ENCODE measurements around the gene SMYD4. TPM values are rescaled to one million over a fixed set of nuclear protein-coding genes. Genes with fewer than 3 reads are reported as not detected.

The SMYD4 gene
- total and polyA plus RNA-seq, 9 of the 15 experiments (the other 6 are each of a cell fraction or from before 2014, with no cell fraction given) = 1.3 to 10.2 (median 6.7) TPM

GRCh38 chr17:1852327-1852726 lies 22.6 kb upstream of the SMYD4 start:
- 74% methylated on average over 6 of the region's 6 CpGs for WGBS (ENCODE audit: insufficient coverage, low coverage, missing lambda C conversion rate)
- TF ChIP-seq NR2C1 (IDR thresholded peaks at IDR 0.05) (peak; percentile 60), NR2C1 (tag; IDR thresholded peaks at IDR 0.05) (peak; percentile 77), ZNF12 (CRISPR knock-in tag; IDR thresholded peaks at IDR 0.05) (no peak)
- ChIA-PET CTCF (ENCODE audit: low intra/inter-chr PET ratio) (no interaction called here), POLR2A (no interaction called here)
- BruUV-seq (replicated peaks) = no TSS peak
- in situ Hi-C loops (cut with MboI) (no loop called here), intact Hi-C loops (cut with micrococcal nuclease) (no loop called here)
- H3K4me2 ChIP-seq (ENCODE audit: insufficient read depth, low read length) = no peak overlapping the region
- no peaks in the 10 kb centered on the region; a peak in 1 of 5 replicates for H3K4me1 ChIP-seq (replicated peaks in 1 of 2; ENCODE audit: control insufficient read depth in 2 of 2, insufficient read depth in 2 of 2, low read length in 2 of 2)
- H3K9me3 ChIP-seq (replicated peaks; ENCODE audit: control insufficient read depth, insufficient read depth, low read depth, low read length) = no peaks in the 10 kb centered on the region
- H3K27ac ChIP-seq (ENCODE audit: extremely low read depth, low read depth, low read length) = no peak overlapping the region
- H3K36me3 ChIP-seq (ENCODE audit: control insufficient read depth, insufficient read depth, low read length) = peaks cover 63% of the 10 kb centered on the region
- ATAC-seq = no peak
- H3K79me2 ChIP-seq (ENCODE audit: control insufficient read depth, insufficient read depth, low read length) = no peaks in the 10 kb centered on the region
- H3K9me1 ChIP-seq (ENCODE audit: control insufficient read depth, insufficient read depth, low read length) = no peaks in the 10 kb centered on the region
- H4K20me1 ChIP-seq (replicated peaks; ENCODE audit: control insufficient read depth, insufficient read depth, low read length) = no peaks in the 10 kb centered on the region
- no peak for DNase-seq (ENCODE audit: extremely low read depth in 1 of 4, low spot score in 3 of 4)
- no peak overlapping the region for H2AFZ ChIP-seq (ENCODE audit: low read depth, low read length)
- H3K9ac ChIP-seq (ENCODE audit: insufficient read depth in 1 of 2, low read depth in 2 of 2, low read length in 2 of 2) = no peak overlapping the region
- no peak for FAIRE-seq
- H3K27me3 ChIP-seq (ENCODE audit: control insufficient read depth in 2 of 2, insufficient read depth in 2 of 2, low read length in 2 of 2) = no peaks in the 10 kb centered on the region
- no peak overlapping the region for H3K4me3 ChIP-seq

- Histone ChIP-seq H3K9me1 (ENCODE audit: control insufficient read depth, insufficient read depth, low read length) (no peaks in the 10 kb centered on the region), H3K27ac (ENCODE audit: extremely low read depth, low read depth, low read length) (no peak overlapping the region), H3K4me1 (replicated peaks in 1 of 2; ENCODE audit: control insufficient read depth in 2 of 2, insufficient read depth in 2 of 2, low read length in 2 of 2) (no peaks in the 10 kb centered on the region), H3K27me3 (ENCODE audit: control insufficient read depth in 2 of 2, insufficient read depth in 2 of 2, low read length in 2 of 2) (no peaks in the 10 kb centered on the region), H3K4me3 (no peak overlapping the region), H3K4me2 (ENCODE audit: insufficient read depth, low read length) (no peak overlapping the region), H3K36me3 (ENCODE audit: control insufficient read depth, insufficient read depth, low read length) (peaks cover 70% of the 10 kb centered on the region; the same call in 2 of the 3 replicates), H3K9ac (ENCODE audit: insufficient read depth in 1 of 2, low read depth in 2 of 2, low read length in 2 of 2) (no peak overlapping the region), H2AFZ (ENCODE audit: low read depth, low read length) (no peak overlapping the region), H3K9me3 (replicated peaks; ENCODE audit: control insufficient read depth, insufficient read depth, low read depth, low read length) (no peaks in the 10 kb centered on the region), H4K20me1 (replicated peaks; ENCODE audit: control insufficient read depth, insufficient read depth, low read length) (no peaks in the 10 kb centered on the region), H3K79me2 (ENCODE audit: control insufficient read depth, insufficient read depth, low read length) (peaks cover 6% of the 10 kb centered on the region; the same call in 2 of the 3 replicates)
- CTCF ChIA-PET (ENCODE audit: low intra/inter-chr PET ratio) = no interaction called here
- DNase-seq (ENCODE audit: extremely low read depth in 1 of 4, low spot score in 3 of 4) = no peak
- intact Hi-C loops (cut with micrococcal nuclease) (no loop called here), in situ Hi-C loops (cut with MboI) (no loop called here)
- POLR2A ChIA-PET = no interaction called here
- TF ChIP-seq ZFPM2 (CRISPR knock-in tag; IDR thresholded peaks at IDR 0.05) (no peak), TCF7L2 (IDR thresholded peaks at IDR 0.05; ENCODE audit: low read depth, low read length) (no peak), ZNF41 (CRISPR knock-in tag; conservative IDR thresholded peaks at IDR 0.05) (no peak), CREB3 (tag; conservative IDR thresholded peaks at IDR 0.05; ENCODE audit: low read depth) (no peak), ZNF175 (CRISPR knock-in tag; IDR thresholded peaks at IDR 0.05; ENCODE audit: low read depth) (no peak), XRCC3 (IDR thresholded peaks at IDR 0.05) (no peak), TAF9B (IDR thresholded peaks at IDR 0.05; ENCODE audit: partially characterized antibody) (no peak), SETDB1 (IDR thresholded peaks at IDR 0.05; ENCODE audit: low read length) (no peak), MEIS2 (IDR thresholded peaks at IDR 0.05; ENCODE audit: partially characterized antibody) (no peak), RBM39 (optimal IDR thresholded peaks at IDR 0.05; ENCODE audit: low read depth, low read length) (no peak), ZFX (CRISPR knock-in tag; IDR thresholded peaks at IDR 0.05) (no peak), SMARCC2 (IDR thresholded peaks at IDR 0.05; ENCODE audit: low read depth) (no peak)
- no peak for ATAC-seq
- 91% methylated on average over 3 of the region's 3 CpGs for WGBS (ENCODE audit: insufficient coverage, low coverage, missing lambda C conversion rate)
- no peak for FAIRE-seq
- no TSS peak for BruUV-seq (replicated peaks)
These were observed 17.5 kb upstream of the SMYD4 start for GRCh38 chr17:1847191-1847590.

All from K562 (cell line).